ENCODE measurements around the gene GABPB2.

- TF ChIP-seq CTCF (IDR thresholded peaks at IDR 0.05) = no peak
- TF ChIP-seq KDM1A (IDR thresholded peaks at IDR 0.05; ENCODE audit: low read depth) = no peak
- TF ChIP-seq MYC (IDR thresholded peaks at IDR 0.05; ENCODE audit: borderline replicate concordance, low read length) = no peak
- TF ChIP-seq MAX (IDR thresholded peaks at IDR 0.05) = no peak
- no peak for TF ChIP-seq RNF2 (IDR thresholded peaks at IDR 0.05; ENCODE audit: borderline replicate concordance, low read depth)
- TF ChIP-seq USF2 (IDR thresholded peaks at IDR 0.05) = no peak
- TF ChIP-seq HDAC2 (IDR thresholded peaks at IDR 0.05) = no peak
- no peak for TF ChIP-seq EP300 (IDR thresholded peaks at IDR 0.05)
- TF ChIP-seq REST (IDR thresholded peaks at IDR 0.05) = no peak
- no peak for TF ChIP-seq POLR2A (IDR thresholded peaks at IDR 0.05; ENCODE audit: low read length)
Observed at GRCh38 chr1:151085953-151086559, 15.5 kb downstream of the GABPB2 start.

Data from A549 (cell line).